GM12892 (cell line): ENCODE results near the gene ARID5B.

Experiments used
- POLR2A ChIP-seq: IDR thresholded peaks from 2 replicates; pipeline ENCODE4 v1.6.1; 2011; ENCODE audit warnings: low read depth, low read length, control low read depth
- TAF1 ChIP-seq: IDR thresholded peaks from 2 replicates; pipeline ENCODE4 v1.6.1; 2011; ENCODE audit warnings: low read depth, mild to moderate bottlenecking, control low read depth, low read length, borderline replicate concordance

DNA sequence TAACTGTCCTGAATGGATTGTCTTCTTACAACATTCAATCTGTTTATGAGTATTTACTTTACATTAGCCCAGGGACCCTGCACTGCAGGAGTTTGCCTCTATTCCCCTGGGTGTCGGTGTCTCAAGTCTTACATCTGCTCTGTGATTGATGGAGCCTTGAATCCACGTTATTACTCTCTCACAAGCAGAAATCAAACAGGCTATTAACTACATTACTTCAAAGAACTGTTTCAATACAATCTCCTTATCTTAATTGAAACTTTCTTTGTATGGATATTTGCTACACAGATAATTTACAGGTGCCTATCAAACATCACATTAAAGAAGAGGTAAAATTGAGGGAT is 3.1 kb upstream of the ARID5B start:
- TF ChIP-seq POLR2A (no peak), TAF1 (no peak)
